ENCODE data around the gene LRRTM3. TPM values are rescaled to one million over a fixed set of nuclear protein-coding genes. Genes with fewer than 3 reads are reported as not detected.

The LRRTM3 gene
- total RNA-seq, 1 donor from 2014 or later: not detected

GRCh38 chr10:67022099-67022498, 96.3 kb downstream of the LRRTM3 start:
- no peak for TF ChIP-seq CTCF (IDR thresholded peaks at IDR 0.05; ENCODE audit: insufficient read depth, low read length, poor library complexity, severe bottlenecking)
- Histone ChIP-seq H3K27me3 (ENCODE audit: control insufficient read depth, insufficient read depth, low read length) (no peaks in the 10 kb centered on the region), H3K36me3 (ENCODE audit: control insufficient read depth, insufficient read depth, low read length) (no peaks in the 10 kb centered on the region), H3K4me3 (ENCODE audit: low read depth, low read length) (no peak overlapping the region)
- DNase-seq (ENCODE audit: low read depth): no peak

- no peaks in the 10 kb centered on the region for H3K27me3 ChIP-seq (ENCODE audit: control insufficient read depth, insufficient read depth, low read length)
- H3K4me3 ChIP-seq (ENCODE audit: low read depth, low read length): no peak overlapping the region
- H3K36me3 ChIP-seq (ENCODE audit: control insufficient read depth, insufficient read depth, low read length): no peaks in the 10 kb centered on the region
- no peak for DNase-seq (ENCODE audit: low read depth)
- no peak for TF ChIP-seq CTCF (IDR thresholded peaks at IDR 0.05; ENCODE audit: insufficient read depth, low read length, poor library complexity, severe bottlenecking)
Observed at GRCh38 chr10:67033878-67034277, 108.0 kb downstream of the LRRTM3 start.

GRCh38 chr10:67036808-67037207, 111.0 kb downstream of the LRRTM3 start:
- DNase-seq (ENCODE audit: low read depth): no peak
- no peak for TF ChIP-seq CTCF (IDR thresholded peaks at IDR 0.05; ENCODE audit: insufficient read depth, low read length, poor library complexity, severe bottlenecking)
- H3K4me3 ChIP-seq (ENCODE audit: low read depth, low read length): no peak overlapping the region
- no peaks in the 10 kb centered on the region for H3K27me3 ChIP-seq (ENCODE audit: control insufficient read depth, insufficient read depth, low read length)
- H3K36me3 ChIP-seq (ENCODE audit: control insufficient read depth, insufficient read depth, low read length): no peaks in the 10 kb centered on the region

GRCh38 chr10:67043041-67043440, 117.2 kb downstream of the LRRTM3 start:
- DNase-seq (ENCODE audit: low read depth): no peak
- no peaks in the 10 kb centered on the region for H3K36me3 ChIP-seq (ENCODE audit: control insufficient read depth, insufficient read depth, low read length)
- no peak for TF ChIP-seq CTCF (IDR thresholded peaks at IDR 0.05; ENCODE audit: insufficient read depth, low read length, poor library complexity, severe bottlenecking)

GRCh38 chr10:67045404-67045803, 119.6 kb downstream of the LRRTM3 start:
- Histone ChIP-seq H3K4me3 (ENCODE audit: low read depth, low read length) (no peak overlapping the region), H3K36me3 (ENCODE audit: control insufficient read depth, insufficient read depth, low read length) (no peaks in the 10 kb centered on the region), H3K27me3 (ENCODE audit: control insufficient read depth, insufficient read depth, low read length) (no peaks in the 10 kb centered on the region)
- DNase-seq (ENCODE audit: low read depth): no peak
- no peak for TF ChIP-seq CTCF (IDR thresholded peaks at IDR 0.05; ENCODE audit: insufficient read depth, low read length, poor library complexity, severe bottlenecking)

More at GRCh38 chr10:67043041-67043440, 117.2 kb downstream of the LRRTM3 start:
- Histone ChIP-seq H3K4me3 (ENCODE audit: low read depth, low read length) (no peak overlapping the region), H3K27me3 (ENCODE audit: control insufficient read depth, insufficient read depth, low read length) (no peaks in the 10 kb centered on the region)

- no peak overlapping the region for H3K4me3 ChIP-seq (ENCODE audit: low read depth, low read length)
- TF ChIP-seq CTCF (IDR thresholded peaks at IDR 0.05; ENCODE audit: insufficient read depth, low read length, poor library complexity, severe bottlenecking): no peak
- DNase-seq (ENCODE audit: low read depth): no peak
- no peaks in the 10 kb centered on the region for H3K36me3 ChIP-seq (ENCODE audit: control insufficient read depth, insufficient read depth, low read length)
- no peaks in the 10 kb centered on the region for H3K27me3 ChIP-seq (ENCODE audit: control insufficient read depth, insufficient read depth, low read length)
Observed at GRCh38 chr10:67046507-67046906, 120.7 kb downstream of the LRRTM3 start.
